Raji (cell line): ENCODE measurements around the gene CHCHD6.

Experiments
- POLR2A ChIP-seq: IDR thresholded peaks from 2 replicates; pipeline ENCODE4 v1.6.1; 2011; ENCODE audit warnings: low read depth, low read length, control low read depth; ENCODE audit not compliant: insufficient read depth

CHCHD6 gene

GRCh38 chr3:126954141-126954842 lies 250.3 kb downstream of the CHCHD6 start:
- TF ChIP-seq POLR2A = no peak

- TF ChIP-seq POLR2A = 0 out of 2 replicates have a peak, but pooled peaks have one; percentile 14
These were observed 251.2 kb downstream of the CHCHD6 start for GRCh38 chr3:126955004-126955790.

- no peak for TF ChIP-seq POLR2A
These were observed 252.3 kb downstream of the CHCHD6 start for GRCh38 chr3:126956361-126956760.

- no peak for TF ChIP-seq POLR2A
These were observed 253.0 kb downstream of the CHCHD6 start for GRCh38 chr3:126956866-126957650.

GRCh38 chr3:126957776-126958637 lies 254.0 kb downstream of the CHCHD6 start:
- no peak for TF ChIP-seq POLR2A

- no peak for TF ChIP-seq POLR2A
These were observed 254.6 kb downstream of the CHCHD6 start for GRCh38 chr3:126958638-126959085.

- TF ChIP-seq POLR2A = no peak
These were observed 255.3 kb downstream of the CHCHD6 start for GRCh38 chr3:126959136-126959920.

GRCh38 chr3:126959921-126960603 lies 256.0 kb downstream of the CHCHD6 start:
- TF ChIP-seq POLR2A = no peak

- no peak for TF ChIP-seq POLR2A
These were observed 256.6 kb downstream of the CHCHD6 start for GRCh38 chr3:126960604-126960995.

- TF ChIP-seq POLR2A = no peak
These were observed 257.3 kb downstream of the CHCHD6 start for GRCh38 chr3:126961191-126961790.

GRCh38 chr3:126961791-126962461 lies 257.9 kb downstream of the CHCHD6 start:
- no peak for TF ChIP-seq POLR2A

- no peak for TF ChIP-seq POLR2A
These were observed 258.7 kb downstream of the CHCHD6 start for GRCh38 chr3:126962756-126963155.
